ENCODE results near the gene LNPK.
"Not testable (repeated sequence)": the region's sequence is repeated elsewhere in the genome, so short reads cannot be mapped to it uniquely, and the experiment has no call there.

Gene LNPK

DNA sequence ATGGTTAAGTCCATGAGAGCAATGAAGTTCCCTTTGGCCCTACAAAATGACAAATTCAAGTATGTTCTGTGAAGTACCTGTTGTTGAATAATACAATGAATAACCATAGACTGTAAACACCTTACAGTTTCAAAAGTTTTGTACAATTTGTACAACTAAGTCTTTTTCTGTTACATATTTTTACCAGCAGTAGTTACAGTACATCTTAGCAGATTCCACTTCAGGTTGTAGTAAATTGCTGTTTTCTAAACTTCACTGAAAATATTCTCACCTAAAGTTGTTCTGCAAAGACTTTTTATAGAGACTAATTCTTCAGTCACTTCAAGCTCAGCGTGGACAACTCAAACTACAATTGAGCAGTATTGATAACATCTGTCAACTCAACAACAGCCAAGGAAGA, 28.7 kb downstream of the LNPK start:
- DNase-seq (ENCODE audit: low read depth in 3 of 3), result no peak

DNA sequence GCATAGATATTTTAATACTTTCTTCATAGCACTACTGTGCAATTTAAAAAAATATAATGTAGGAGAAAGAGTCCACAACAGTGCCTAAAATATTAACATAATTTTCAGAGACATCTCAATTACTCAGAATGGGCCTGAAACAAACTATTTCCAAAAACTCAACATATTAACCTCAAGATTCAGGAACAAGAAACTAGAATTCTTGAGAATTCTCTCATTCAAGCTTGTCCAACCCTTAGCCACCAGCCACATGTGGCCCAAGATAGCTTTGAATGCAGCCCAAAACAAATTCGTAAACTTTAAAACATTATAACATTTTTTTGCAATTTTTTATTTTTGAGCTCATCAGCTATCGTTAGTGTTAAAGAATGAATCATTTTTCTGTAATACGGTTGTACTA, 35.2 kb downstream of the LNPK start:
- no peak for DNase-seq (ENCODE audit: low read depth in 3 of 3)

DNA sequence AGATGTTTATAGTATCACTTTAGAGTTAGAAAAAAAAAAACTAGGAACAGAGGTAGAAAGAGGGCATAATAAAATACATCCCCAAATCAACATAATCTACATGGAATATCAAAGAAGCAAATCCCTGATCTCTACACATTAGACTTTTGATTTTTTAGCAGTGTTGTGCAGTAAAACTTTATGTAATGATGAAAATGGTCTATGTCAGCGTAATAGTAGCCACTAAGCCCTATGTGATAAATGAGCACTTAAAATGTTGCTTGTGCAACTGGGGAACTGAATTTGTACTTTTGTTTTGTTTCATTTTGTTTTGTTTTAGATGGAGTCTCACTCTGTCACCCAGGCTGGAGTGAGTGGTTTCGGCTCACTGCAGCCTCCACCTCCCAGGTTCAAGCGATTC, 36.3 kb downstream of the LNPK start:
- DNase-seq (ENCODE audit: low read depth in 3 of 3), result no peak

GRCh38 chr2:175964195-175964594, 37.9 kb downstream of the LNPK start:
- DNase-seq (ENCODE audit: low read depth in 3 of 3), result no peak

- not testable (repeated sequence) for DNase-seq (ENCODE audit: low read depth in 3 of 3)
These were observed 38.9 kb downstream of the LNPK start for GRCh38 chr2:175963171-175963570.

- no peak for DNase-seq (ENCODE audit: low read depth in 3 of 3)
These were observed 44.2 kb downstream of the LNPK start for GRCh38 chr2:175957845-175958244.

DNA sequence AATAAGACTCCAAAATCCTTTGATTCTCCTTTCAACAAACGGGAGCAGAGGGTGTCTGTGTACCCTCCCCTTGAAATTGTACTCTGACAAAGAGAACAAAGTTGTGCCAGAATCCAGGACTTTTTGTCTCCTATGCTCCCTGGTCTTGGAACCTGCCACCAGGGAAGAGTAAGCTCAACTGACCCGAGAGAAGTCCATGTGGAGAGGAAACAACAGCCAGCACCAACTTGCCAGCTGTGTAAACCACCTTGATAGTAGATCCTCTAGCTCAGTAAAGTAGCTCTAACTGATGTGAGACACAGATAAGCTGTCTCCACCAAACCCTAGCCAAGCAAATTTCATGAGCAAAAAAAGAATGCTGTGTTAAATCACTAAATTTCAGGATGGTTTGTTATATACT, 46.9 kb downstream of the LNPK start:
- DNase-seq (ENCODE audit: low read depth in 3 of 3), result no peak

- no peak for DNase-seq (ENCODE audit: low read depth in 3 of 3)
These were observed 51.6 kb downstream of the LNPK start for GRCh38 chr2:175950512-175950911.

GRCh38 chr2:175948191-175948590, 53.9 kb downstream of the LNPK start:
- no peak for DNase-seq (ENCODE audit: low read depth in 3 of 3)

- DNase-seq (ENCODE audit: low read depth in 3 of 3), result no peak
These were observed 55.0 kb downstream of the LNPK start for GRCh38 chr2:175947073-175947472.

- no peak for DNase-seq (ENCODE audit: low read depth in 3 of 3)
These were observed 60.4 kb downstream of the LNPK start for GRCh38 chr2:175941699-175942098.

GRCh38 chr2:175937216-175937615, 64.9 kb downstream of the LNPK start:
- no peak for DNase-seq (ENCODE audit: low read depth in 3 of 3)

- no peak for DNase-seq (ENCODE audit: low read depth in 3 of 3)
These were observed 66.5 kb downstream of the LNPK start for GRCh38 chr2:175935289-175936181.

- no peak for DNase-seq (ENCODE audit: low read depth in 3 of 3)
These were observed 69.4 kb downstream of the LNPK start for GRCh38 chr2:175932675-175933074.

DNA sequence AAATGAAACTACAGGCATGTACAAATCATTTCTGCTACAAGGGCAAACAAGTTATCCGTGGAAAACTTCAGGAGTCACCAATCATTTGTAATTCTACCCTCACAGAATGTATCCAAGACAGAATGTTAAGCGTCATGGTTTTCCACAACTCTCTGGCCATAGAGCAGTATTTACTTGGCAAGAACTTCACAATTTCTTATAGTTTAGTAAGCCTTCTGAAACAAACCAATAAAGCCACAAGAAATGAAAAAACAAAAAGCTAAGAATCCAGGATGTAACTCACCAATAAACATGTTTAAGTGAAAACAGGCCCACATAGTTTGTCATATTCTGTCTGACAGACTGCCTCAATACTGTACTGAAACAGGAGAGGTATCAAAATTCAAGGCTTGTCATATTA, 70.3 kb downstream of the LNPK start:
- no peak for DNase-seq (ENCODE audit: low read depth in 3 of 3)

GRCh38 chr2:175930504-175930903, 71.6 kb downstream of the LNPK start:
- DNase-seq (ENCODE audit: low read depth in 3 of 3), result no peak

GRCh38 chr2:175929850-175930249, 72.2 kb downstream of the LNPK start:
- no peak for DNase-seq (ENCODE audit: low read depth in 3 of 3)

DNA sequence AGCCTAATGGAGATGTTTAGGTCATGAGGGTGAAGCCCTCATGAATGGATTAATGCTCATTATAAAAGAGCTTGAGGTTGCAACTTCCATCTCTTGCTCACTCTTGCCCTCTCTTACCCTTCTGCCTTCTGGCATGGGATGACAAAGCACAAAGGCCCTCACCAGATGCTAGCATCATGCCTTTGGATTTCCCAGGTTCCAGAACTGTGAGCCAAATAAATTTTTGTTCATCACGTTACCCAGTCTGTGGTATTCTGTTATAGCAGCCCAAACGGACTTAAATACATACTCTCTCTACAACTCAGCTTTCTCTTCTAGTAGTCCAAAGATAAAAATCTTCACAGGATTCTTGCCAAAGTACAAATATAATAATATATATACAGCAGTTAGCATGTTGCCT, 75.8 kb downstream of the LNPK start:
- DNase-seq (ENCODE audit: low read depth in 3 of 3), result no peak

DNA sequence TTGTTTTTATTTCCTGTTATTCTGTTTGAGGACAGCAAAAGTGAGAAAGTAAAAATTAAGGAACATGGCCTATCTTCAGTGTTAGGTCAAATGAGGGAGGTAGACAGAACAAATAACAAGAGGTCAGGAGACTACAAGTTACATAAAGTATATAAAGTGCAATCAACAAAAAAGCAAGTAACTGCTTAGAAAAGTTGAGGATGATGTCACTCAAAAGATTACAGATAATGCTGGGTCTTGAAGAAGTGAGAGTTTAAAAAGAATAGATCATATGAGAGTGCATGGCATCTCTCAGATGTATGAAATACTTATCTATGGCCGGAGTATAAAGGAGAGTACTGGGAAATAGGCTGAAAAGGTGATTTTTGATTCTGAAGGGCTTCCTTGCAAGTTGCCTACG, 79.9 kb downstream of the LNPK start:
- DNase-seq (ENCODE audit: low read depth in 3 of 3), result no peak

GRCh38 chr2:175918935-175919334, 83.1 kb downstream of the LNPK start:
- no peak for DNase-seq (ENCODE audit: low read depth in 3 of 3)

GRCh38 chr2:175914846-175915245, 87.2 kb downstream of the LNPK start:
- no peak for DNase-seq (ENCODE audit: low read depth in 3 of 3)

DNA sequence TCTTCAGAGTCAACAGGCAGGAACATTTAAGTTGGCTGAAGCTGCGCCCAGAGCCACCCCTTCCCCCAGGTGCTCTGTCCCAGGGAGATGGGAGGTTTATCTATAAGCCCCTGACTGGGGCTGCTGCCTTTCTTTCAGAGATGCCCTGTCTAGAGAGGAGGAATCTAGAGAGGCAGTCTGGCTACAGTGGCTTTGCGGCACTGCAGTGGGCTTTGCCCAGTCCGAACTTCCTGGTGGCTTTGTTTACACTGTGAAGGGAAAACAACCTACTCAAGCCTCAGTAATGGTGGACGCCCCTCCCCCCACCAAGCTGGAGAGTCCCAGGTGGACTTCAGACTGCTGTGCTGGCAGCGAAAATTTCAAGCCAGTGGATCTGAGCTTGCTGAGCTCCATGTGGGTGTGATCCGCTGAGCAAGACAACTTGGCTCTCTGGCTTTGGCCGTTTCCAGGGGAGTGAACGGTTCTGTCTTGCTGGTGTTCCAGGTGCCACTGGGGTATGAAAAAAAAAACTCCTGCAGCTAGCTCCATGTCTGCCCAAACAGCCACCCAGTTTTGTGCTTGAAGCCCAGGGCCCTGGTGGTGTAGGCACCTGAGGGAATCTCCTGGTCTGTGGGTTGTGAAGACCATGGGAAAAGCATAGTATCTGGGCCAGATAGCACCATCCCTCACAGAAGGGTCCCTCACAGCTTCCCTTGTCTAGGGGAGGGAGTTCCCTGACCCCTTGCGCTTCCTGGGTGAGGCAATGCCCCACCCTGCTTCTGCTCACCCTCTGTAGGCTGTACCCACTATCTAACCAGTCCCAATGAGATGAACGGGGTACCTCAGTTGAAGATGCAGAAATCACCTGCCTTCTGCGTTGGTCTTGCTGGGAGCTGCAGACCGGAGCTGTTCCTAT, 88.0 kb downstream of the LNPK start:
- not testable (repeated sequence) for DNase-seq (ENCODE audit: low read depth in 3 of 3)

DNA sequence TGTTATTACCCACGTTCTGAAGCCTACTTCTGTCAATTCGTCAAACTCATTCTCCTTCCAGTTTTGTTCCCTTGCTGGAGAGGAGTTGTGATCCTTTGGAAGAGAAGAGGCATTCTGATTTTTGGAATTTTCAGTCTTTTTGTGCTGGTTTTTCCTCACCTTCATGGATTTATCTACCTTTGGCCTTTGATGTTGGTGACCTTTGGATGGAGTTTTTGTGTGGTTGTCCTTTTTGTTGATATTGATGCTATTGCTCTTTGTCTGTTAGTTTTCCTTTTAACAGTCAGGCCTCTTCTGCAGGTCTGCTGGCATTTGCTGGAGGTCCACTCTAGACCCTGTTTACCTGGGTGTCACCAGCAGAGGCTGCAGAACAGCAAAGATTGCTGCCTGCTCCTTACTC, 88.8 kb downstream of the LNPK start:
- DNase-seq (ENCODE audit: low read depth in 3 of 3), result not testable (repeated sequence)
